Ovary (tissue), 9 donors: Measurements from ENCODE around the gene ACBD4. TPM values are rescaled to one million over a fixed set of nuclear protein-coding genes. Genes with fewer than 3 reads are reported as not detected.
A peak's percentile ranks its signal among the peaks of the same experiment; 100 is the strongest.

Experiments used
- DNase-seq, 5 donors: peaks; one replicate each; pipeline ENCODE4 v3.0.0-alpha.2; 2019 to 2020
- H3K27ac ChIP-seq, 2 donors: fragments of 200-600 bp; one replicate each; pipeline versions ENCODE4 v1.5.1 to v1.8.0; 2019 to 2022
- H3K27me3 ChIP-seq: fragments of 200-600 bp; one replicate; pipeline ENCODE4 v1.8.0; 2022
- H3K36me3 ChIP-seq: fragments of 200-600 bp; sonication (generic); one replicate; pipeline ENCODE4 v1.5.1; 2019
- H3K4me1 ChIP-seq: one replicate; pipeline ENCODE4 v1.8.1; 2013; ENCODE audit warnings: mild to moderate bottlenecking, moderate library complexity; ENCODE audit not compliant: insufficient read depth
- H3K4me3 ChIP-seq: fragments of 200-600 bp; sonication (generic); one replicate; pipeline ENCODE4 v1.5.1; 2017
- H3K9me3 ChIP-seq, 2 donors: fragments of 200-600 bp in 1 of 2; sonication (generic) in 1 of 2; one replicate each; pipeline versions ENCODE4 v1.5.1 to v1.8.1; 2013 to 2019; ENCODE audit warnings: mild to moderate bottlenecking in 1 of 2, moderate library complexity in 1 of 2
- EP300 ChIP-seq: sonication (generic); formaldehyde crosslinking; IDR thresholded peaks from one replicate; pipeline ENCODE4 v1.6.1; 2017; ENCODE audit warnings: antibody characterized with exemption
- POLR2A ChIP-seq: fragments of 450-650 bp; IDR thresholded peaks from one replicate; pipeline ENCODE4 v1.6.1; 2017; ENCODE audit warnings: antibody characterized with exemption, mild to moderate bottlenecking, moderate library complexity
- WGBS, 3 donors: extraction: QIAGEN DNeasy Blood & Tissue Kit in 1 of 3; methylation state at CpG; one replicate each; pipeline versions ENCODE4 v1.1.5 to v1.1.7; 2013 to 2017; 5-methylcytosine and 5-hydroxymethylcytosine counted together
- intact Hi-C, 4 donors: fragments of 100-400 bp; cut with DNase I; formaldehyde crosslinking; loops; one replicate each; pipeline versions ENCODE4 v1.11.0 to v1.15.1; 2022 to 2023
- polyA plus RNA-seq, 2 donors: library from polyadenylated mRNA; stranded (reverse); fragments of 200-250 nt in 1 of 2; fragments of 350-450 nt in 1 of 2; fragmentation: Illumina TruSeq in 1 of 2; extraction: RNeasy Lipid Tissue Mini Kit (QIAGEN cat#74804) in 1 of 2; gene quantifications; one replicate each; pipeline ENCODE4 v1.2.3, GENCODE V29; 2013 to 2014
- total RNA-seq, 7 donors: library from RNA; depleted of rRNA in 2 of 7; stranded (reverse); fragments of >200 nt in 2 of 7; fragmentation: NEBNext Ultra II Directional in 3 of 7; extraction: Animal tissue kit (Norgen Biotek cat#: 25700) in 3 of 7; gene quantifications; one replicate each; pipeline versions ENCODE4 v1.1.0 to v1.2.4, GENCODE V29; 2016 to 2023
- TF ChIP-seq, protein P1 (sequence below), 3 donors: fragments of 450-650 bp in 2 of 3; fragments of 200-600 bp in 1 of 3; IDR thresholded peaks; one replicate each; pipeline versions ENCODE4 v1.5.1 to v1.8.0; 2016 to 2022; ENCODE audit warnings: antibody characterized with exemption in 3 of 3, mild to moderate bottlenecking in 1 of 3
- donor health status: DM: no; HTN: no; CAD: no; lungs with moderate emphysema.
- donor health status: DM: no; HTN: no; CAD: no.
- donor health status: Bipolar disorder and iron deficiency.
- donor health status: DM: yes; HTN: yes; CAD: no.
- donor health status: DM: no; HTN: no; CAD: no.
- donor health status: DM: yes; HTN: yes; CAD: no.

ACBD4 gene
- total and polyA plus RNA-seq, 9 donors, result 11.0 to 24.5 (median 18.5) TPM

DNA sequence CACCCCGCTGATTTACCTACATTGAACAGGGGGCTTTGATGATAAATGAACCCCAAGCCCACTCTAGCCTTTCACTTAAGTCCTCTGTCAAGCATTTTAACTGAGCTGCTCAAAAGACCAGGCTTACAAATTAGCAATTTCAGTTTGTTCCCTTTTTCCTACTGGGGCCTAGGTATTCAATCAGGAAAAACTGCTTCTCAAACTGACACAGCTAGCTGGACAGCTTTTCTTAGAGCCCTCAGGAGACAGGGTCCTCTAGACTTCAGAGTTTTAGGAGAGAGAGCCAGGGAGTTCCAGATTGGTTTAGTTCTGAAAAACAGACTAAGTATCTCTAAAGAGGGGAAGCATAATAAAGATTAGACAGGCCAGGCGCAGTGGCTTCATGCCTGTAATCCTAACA, 20.0 kb downstream of the ACBD4 start:
- no peak for DNase-seq
- Histone ChIP-seq H3K4me1 (peaks cover 12% of the 10 kb centered on the region), H3K27ac (no peak overlapping the region), H3K4me3 (no peak overlapping the region), H3K27me3 (no peaks in the 10 kb centered on the region), H3K36me3 (no peaks in the 10 kb centered on the region), H3K9me3 (no peaks in the 10 kb centered on the region)
- intact Hi-C loops, result no loop called here
- TF ChIP-seq, protein P1, sequence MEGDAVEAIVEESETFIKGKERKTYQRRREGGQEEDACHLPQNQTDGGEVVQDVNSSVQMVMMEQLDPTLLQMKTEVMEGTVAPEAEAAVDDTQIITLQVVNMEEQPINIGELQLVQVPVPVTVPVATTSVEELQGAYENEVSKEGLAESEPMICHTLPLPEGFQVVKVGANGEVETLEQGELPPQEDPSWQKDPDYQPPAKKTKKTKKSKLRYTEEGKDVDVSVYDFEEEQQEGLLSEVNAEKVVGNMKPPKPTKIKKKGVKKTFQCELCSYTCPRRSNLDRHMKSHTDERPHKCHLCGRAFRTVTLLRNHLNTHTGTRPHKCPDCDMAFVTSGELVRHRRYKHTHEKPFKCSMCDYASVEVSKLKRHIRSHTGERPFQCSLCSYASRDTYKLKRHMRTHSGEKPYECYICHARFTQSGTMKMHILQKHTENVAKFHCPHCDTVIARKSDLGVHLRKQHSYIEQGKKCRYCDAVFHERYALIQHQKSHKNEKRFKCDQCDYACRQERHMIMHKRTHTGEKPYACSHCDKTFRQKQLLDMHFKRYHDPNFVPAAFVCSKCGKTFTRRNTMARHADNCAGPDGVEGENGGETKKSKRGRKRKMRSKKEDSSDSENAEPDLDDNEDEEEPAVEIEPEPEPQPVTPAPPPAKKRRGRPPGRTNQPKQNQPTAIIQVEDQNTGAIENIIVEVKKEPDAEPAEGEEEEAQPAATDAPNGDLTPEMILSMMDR (IDR thresholded peaks at IDR 0.05), result no peak
- no peak for TF ChIP-seq POLR2A
- no peak for TF ChIP-seq EP300
- 93 to 95% (median 94%) methylated on average over 2 of the region's 2 CpGs for WGBS, 3 donors

DNA sequence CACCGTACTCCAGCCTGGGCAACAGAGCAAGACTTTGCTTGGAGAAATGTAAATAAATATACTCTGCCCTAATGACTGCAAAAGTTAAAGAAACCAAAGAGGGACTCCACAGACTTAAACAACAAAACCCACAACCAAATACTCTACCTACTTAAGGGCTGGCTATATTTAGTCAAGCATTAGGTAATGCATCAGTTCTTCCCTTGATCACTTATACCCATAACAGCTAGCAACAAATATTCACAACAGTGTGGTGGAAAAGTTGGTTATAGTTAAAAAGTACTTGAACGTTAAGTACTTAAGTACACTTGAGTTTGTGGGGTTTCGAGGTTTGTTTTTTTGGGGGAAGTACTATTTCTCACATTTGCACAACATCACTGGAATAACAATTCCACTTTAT, 20.8 kb downstream of the ACBD4 start:
- TF ChIP-seq POLR2A (no peak), EP300 (no peak)
- TF ChIP-seq, protein P1 (IDR thresholded peaks at IDR 0.05), result no peak
- Histone ChIP-seq H3K27me3 (no peaks in the 10 kb centered on the region), H3K36me3 (no peaks in the 10 kb centered on the region), H3K9me3 (no peaks in the 10 kb centered on the region), H3K27ac (no peak overlapping the region), H3K4me1 (peaks cover 12% of the 10 kb centered on the region), H3K4me3 (no peak overlapping the region)
- WGBS, 3 donors, result 90 to 95% (median 93%) methylated on average over 3 of the region's 3 CpGs
- intact Hi-C loops, result no loop called here
- DNase-seq, result no peak

DNA sequence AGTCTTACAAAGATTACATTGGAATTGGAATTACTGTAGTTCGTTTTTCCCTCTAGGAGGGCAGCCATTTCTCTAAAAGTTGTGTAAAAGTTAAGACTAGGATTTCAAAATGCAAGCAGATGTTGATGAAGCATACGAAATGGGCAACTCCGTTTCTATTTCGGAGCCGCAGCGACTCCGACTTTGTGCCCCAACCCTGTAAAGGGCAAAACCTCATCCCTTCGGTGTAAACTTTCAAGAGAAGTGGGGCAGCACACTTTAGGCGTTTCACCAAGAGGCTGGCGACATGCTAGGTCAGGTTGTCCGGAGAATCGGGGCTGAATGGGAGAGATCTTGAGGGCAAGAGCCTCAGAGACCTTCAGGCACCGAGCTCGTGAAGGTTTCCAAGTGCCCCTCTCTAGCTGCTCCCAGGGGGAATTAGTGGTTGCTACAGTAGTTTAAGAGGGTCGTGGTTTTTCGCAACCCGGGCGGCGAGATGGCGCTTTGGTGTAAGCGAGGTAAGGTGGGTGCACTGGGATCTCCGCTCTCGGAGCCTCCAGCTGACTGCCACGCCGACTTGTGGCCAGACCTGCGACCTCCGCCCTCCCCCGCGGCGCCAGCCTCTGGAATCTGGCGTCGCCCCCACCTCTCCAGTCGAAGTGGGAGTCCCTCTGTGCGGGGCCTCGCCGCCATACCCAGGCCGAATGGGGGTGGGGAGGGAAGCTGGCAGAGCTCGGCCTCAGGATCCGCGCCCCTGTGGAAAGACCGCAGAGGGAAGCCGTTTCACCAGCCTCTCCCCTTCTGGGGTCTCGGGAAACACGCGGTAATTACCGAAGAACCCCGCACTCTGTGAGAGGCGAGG, 25.2 kb downstream of the ACBD4 start:
- intact Hi-C loops, result loop anchor here in 1 of 4 donors (1.0 to 2.0 kb wide), 2 partner anchors 11 to 26 kb away; partner anchors contain the start of gene ACBD4
- DNase-seq, result peak; percentile 74 to 86 (median 82)
- 0 to 1% (median 1%) methylated on average over 33 to 48 of the region's 48 CpGs for WGBS, 3 donors
- Histone ChIP-seq H3K27ac (peak overlapping the region; percentile 93 to 99), H3K9me3 (no peaks in the 10 kb centered on the region), H3K36me3 (no peaks in the 10 kb centered on the region), H3K4me1 (peaks cover 13% of the 10 kb centered on the region), H3K4me3 (peak overlapping the region; percentile 90), H3K27me3 (no peaks in the 10 kb centered on the region)
- TF ChIP-seq, protein P1 (IDR thresholded peaks at IDR 0.05), result peak in 1 of 3 donors; percentile 20
- TF ChIP-seq EP300, result no peak
- no peak for TF ChIP-seq POLR2A

DNA sequence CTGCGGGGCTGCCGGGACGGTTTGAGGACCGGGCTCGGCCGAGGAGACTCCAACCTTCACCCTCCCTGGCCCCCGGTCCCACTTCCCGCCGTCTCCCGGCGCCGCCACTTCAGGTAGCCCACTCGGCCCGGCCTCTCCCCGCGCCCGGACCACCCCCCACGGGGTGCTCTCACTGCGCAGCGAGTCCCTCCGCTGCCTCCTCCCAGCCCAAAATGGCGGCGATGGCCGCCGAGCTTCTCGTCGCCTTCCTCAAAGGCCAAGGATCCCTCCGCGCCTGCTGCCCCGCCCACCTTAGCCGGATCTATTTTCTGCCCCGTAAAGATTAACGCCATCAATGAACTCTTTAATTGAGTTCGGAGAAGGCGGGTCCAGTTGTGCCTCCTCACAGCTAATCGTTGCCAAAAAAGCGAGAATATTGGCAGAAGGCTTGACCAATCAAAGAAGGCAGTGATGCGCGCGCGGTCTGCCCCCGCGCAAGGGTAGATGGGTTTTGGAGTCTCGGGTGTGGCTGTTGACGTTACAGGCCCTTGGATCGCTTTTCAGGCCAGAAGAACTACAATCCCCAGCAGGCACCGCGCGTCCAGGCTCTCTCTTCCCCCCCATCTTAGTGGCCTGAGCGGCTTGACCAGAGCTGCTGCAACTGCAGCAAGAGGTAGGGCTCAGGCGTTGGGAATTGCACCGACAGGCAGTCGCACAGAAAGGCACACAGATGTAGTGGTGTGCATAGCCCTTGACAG, 26.0 kb downstream of the ACBD4 start, which contains the start of gene HEXIM2:
HEXIM2 (plus strand) TSS at position 588 of the 737 bp plus-strand sequence. CDS start 919 bp downstream, outside the sequence.
- Histone ChIP-seq H3K36me3 (no peaks in the 10 kb centered on the region), H3K4me1 (peaks cover 13% of the 10 kb centered on the region), H3K4me3 (peak within 1 kb of the TSS; percentile 90), H3K9me3 (no peaks in the 10 kb centered on the region), H3K27me3 (no peaks in the 10 kb centered on the region), H3K27ac (peak within 1 kb of the TSS; percentile 93 to 99)
- WGBS, 3 donors, result 0 to 1% (median 0%) methylated on average over 46 to 53 of the region's 53 CpGs
- TF ChIP-seq POLR2A (peak; percentile 99), EP300 (peak; percentile 74)
- TF ChIP-seq, protein P1 (IDR thresholded peaks at IDR 0.05), result no peak
- intact Hi-C loops, result loop anchor here in 1 of 4 donors (1.0 to 2.0 kb wide), 2 partner anchors 12 to 27 kb away; partner anchors contain the start of gene ACBD4
- DNase-seq, result peak; percentile 96 to 99 (median 98)
